HepG2 (cell line): ENCODE data around the gene PRR5L.

ENCODE experiments used
- AKAP8 ChIP-seq: sonication (generic); formaldehyde crosslinking; IDR thresholded peaks from 2 replicates; pipeline ENCODE4 v1.5.1; 2020; ENCODE audit warnings: mild to moderate bottlenecking, missing genetic modification reagents
- CBFB ChIP-seq: sonication (generic); formaldehyde crosslinking; IDR thresholded peaks from 2 replicates; pipeline ENCODE4 v1.4.0; 2020; ENCODE audit warnings: missing genetic modification reagents
- EP300 ChIP-seq, 3 experiments: sonication (generic) in 1 of 3; formaldehyde crosslinking in 1 of 3; IDR thresholded peaks; 2 replicates each; pipeline versions ENCODE4 v1.5.1 to v1.6.1; 2011 to 2020; ENCODE audit warnings: low read depth in 2 of 3, low read length in 2 of 3, borderline replicate concordance in 1 of 3, improper control_type of control experiment in 1 of 3, mild to moderate bottlenecking in 1 of 3, missing genetic modification reagents in 1 of 3, moderate library complexity in 1 of 3
- KDM1A ChIP-seq: IDR thresholded peaks from 2 replicates; pipeline ENCODE4 v1.6.1; 2016; ENCODE audit warnings: missing compliant biosample characterization
- MXI1 ChIP-seq: IDR thresholded peaks from 3 replicates; pipeline ENCODE4 v1.6.1; 2012; ENCODE audit warnings: low read depth, low read length, inconsistent platforms, borderline replicate concordance
- POLR2A ChIP-seq, 2 experiments: IDR thresholded peaks; 2 replicates each; pipeline ENCODE4 v1.6.1; 2011; ENCODE audit warnings: low read depth in 2 of 2, low read length in 2 of 2, mild to moderate bottlenecking in 1 of 2, moderate library complexity in 1 of 2; ENCODE audit not compliant: insufficient read depth in 1 of 2
- RFX5 ChIP-seq: IDR thresholded peaks from 2 replicates; pipeline ENCODE4 v1.6.1; 2011; ENCODE audit warnings: low read depth, low read length, improper control_type of control experiment
- TCF7L2 ChIP-seq: IDR thresholded peaks from 2 replicates; pipeline ENCODE4 v1.6.1; 2011; ENCODE audit warnings: mild to moderate bottlenecking, low read depth, low read length, moderate library complexity
- ZNF136 ChIP-seq: sonication (generic); formaldehyde crosslinking; IDR thresholded peaks from 2 replicates; pipeline ENCODE4 v1.8.1; 2022; ENCODE audit warnings: low read depth, mild to moderate bottlenecking, moderate library complexity, missing genetic modification reagents
- ZNF564 ChIP-seq: sonication (generic); formaldehyde crosslinking; IDR thresholded peaks from 2 replicates; pipeline ENCODE4 v1.8.1; 2023; ENCODE audit warnings: mild to moderate bottlenecking, missing genetic modification reagents
- TF ChIP-seq, protein P1 (sequence below): sonication (generic); formaldehyde crosslinking; IDR thresholded peaks from 2 replicates; pipeline ENCODE4 v1.5.0; 2020; ENCODE audit warnings: mild to moderate bottlenecking, missing genetic modification reagents, moderate library complexity
- TF ChIP-seq, protein P2 (sequence below): IDR thresholded peaks from 2 replicates; pipeline ENCODE4 v1.6.1; 2016; ENCODE audit warnings: low read depth, missing genetic modification reagents, missing compliant biosample characterization

DNA sequence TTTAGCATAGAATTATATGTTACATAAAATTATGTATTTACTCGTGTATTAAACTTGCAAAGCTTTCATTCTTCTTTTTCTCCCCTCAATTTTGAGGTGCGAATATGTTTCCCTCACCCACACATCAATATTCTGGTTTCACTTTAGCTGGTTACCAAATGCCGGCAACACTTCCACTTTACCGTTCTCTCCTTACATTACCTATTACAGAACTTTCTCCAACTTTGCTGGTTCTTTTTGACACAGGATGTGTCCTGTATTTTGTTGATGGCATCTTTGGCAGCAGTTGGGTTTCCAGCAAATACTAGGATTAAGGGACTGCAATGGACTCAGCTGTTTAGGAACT lies 84.9 kb downstream of the PRR5L start:
- no peak for TF ChIP-seq MXI1
- no peak for TF ChIP-seq KDM1A
- TF ChIP-seq, protein P1, sequence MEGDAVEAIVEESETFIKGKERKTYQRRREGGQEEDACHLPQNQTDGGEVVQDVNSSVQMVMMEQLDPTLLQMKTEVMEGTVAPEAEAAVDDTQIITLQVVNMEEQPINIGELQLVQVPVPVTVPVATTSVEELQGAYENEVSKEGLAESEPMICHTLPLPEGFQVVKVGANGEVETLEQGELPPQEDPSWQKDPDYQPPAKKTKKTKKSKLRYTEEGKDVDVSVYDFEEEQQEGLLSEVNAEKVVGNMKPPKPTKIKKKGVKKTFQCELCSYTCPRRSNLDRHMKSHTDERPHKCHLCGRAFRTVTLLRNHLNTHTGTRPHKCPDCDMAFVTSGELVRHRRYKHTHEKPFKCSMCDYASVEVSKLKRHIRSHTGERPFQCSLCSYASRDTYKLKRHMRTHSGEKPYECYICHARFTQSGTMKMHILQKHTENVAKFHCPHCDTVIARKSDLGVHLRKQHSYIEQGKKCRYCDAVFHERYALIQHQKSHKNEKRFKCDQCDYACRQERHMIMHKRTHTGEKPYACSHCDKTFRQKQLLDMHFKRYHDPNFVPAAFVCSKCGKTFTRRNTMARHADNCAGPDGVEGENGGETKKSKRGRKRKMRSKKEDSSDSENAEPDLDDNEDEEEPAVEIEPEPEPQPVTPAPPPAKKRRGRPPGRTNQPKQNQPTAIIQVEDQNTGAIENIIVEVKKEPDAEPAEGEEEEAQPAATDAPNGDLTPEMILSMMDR (CRISPR knock-in tag) = no peak
- no peak for TF ChIP-seq AKAP8 (CRISPR knock-in tag)
- TF ChIP-seq CBFB = no peak
- TF ChIP-seq RFX5 = no peak
- no peak for TF ChIP-seq EP300 (IDR thresholded peaks at IDR 0.05; ENCODE audit: low read depth in 2 of 2, low read length in 2 of 2)
- TF ChIP-seq EP300 (CRISPR knock-in tag; IDR thresholded peaks at IDR 0.05; ENCODE audit: borderline replicate concordance) = no peak
- no peak for TF ChIP-seq POLR2A (IDR thresholded peaks at IDR 0.05; ENCODE audit: insufficient read depth in 1 of 2, low read depth in 2 of 2, low read length in 2 of 2)
- TF ChIP-seq, protein P2, sequence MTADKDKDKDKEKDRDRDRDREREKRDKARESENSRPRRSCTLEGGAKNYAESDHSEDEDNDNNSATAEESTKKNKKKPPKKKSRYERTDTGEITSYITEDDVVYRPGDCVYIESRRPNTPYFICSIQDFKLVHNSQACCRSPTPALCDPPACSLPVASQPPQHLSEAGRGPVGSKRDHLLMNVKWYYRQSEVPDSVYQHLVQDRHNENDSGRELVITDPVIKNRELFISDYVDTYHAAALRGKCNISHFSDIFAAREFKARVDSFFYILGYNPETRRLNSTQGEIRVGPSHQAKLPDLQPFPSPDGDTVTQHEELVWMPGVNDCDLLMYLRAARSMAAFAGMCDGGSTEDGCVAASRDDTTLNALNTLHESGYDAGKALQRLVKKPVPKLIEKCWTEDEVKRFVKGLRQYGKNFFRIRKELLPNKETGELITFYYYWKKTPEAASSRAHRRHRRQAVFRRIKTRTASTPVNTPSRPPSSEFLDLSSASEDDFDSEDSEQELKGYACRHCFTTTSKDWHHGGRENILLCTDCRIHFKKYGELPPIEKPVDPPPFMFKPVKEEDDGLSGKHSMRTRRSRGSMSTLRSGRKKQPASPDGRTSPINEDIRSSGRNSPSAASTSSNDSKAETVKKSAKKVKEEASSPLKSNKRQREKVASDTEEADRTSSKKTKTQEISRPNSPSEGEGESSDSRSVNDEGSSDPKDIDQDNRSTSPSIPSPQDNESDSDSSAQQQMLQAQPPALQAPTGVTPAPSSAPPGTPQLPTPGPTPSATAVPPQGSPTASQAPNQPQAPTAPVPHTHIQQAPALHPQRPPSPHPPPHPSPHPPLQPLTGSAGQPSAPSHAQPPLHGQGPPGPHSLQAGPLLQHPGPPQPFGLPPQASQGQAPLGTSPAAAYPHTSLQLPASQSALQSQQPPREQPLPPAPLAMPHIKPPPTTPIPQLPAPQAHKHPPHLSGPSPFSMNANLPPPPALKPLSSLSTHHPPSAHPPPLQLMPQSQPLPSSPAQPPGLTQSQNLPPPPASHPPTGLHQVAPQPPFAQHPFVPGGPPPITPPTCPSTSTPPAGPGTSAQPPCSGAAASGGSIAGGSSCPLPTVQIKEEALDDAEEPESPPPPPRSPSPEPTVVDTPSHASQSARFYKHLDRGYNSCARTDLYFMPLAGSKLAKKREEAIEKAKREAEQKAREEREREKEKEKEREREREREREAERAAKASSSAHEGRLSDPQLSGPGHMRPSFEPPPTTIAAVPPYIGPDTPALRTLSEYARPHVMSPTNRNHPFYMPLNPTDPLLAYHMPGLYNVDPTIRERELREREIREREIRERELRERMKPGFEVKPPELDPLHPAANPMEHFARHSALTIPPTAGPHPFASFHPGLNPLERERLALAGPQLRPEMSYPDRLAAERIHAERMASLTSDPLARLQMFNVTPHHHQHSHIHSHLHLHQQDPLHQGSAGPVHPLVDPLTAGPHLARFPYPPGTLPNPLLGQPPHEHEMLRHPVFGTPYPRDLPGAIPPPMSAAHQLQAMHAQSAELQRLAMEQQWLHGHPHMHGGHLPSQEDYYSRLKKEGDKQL (CRISPR knock-in tag) = no peak
- no peak for TF ChIP-seq TCF7L2
- TF ChIP-seq ZNF136 = no peak
- TF ChIP-seq ZNF564 (CRISPR knock-in tag) = no peak
